Skeletal muscle tissue (tissue), 4 donors: ENCODE results near the gene PAFAH2. TPM values are rescaled to one million over a fixed set of nuclear protein-coding genes. Genes with fewer than 3 reads are reported as not detected.

Source experiments
- H3K27ac ChIP-seq: one replicate; pipeline ENCODE4 v1.7.0; 2013; ENCODE audit warnings: mild to moderate bottlenecking, low read depth, low read length, inconsistent platforms
- H3K27me3 ChIP-seq, 3 donors: one replicate each; pipeline ENCODE4 v1.7.0; 2013; ENCODE audit warnings: low read length in 3 of 3; ENCODE audit not compliant: control insufficient read depth in 3 of 3, insufficient read depth in 3 of 3
- H3K36me3 ChIP-seq, 3 donors: one replicate each; pipeline ENCODE4 v1.7.0; 2013; ENCODE audit warnings: low read length in 3 of 3; ENCODE audit not compliant: control insufficient read depth in 3 of 3, insufficient read depth in 3 of 3
- H3K4me1 ChIP-seq, 3 donors: one replicate each; pipeline ENCODE4 v1.7.0; 2013; ENCODE audit warnings: low read length in 3 of 3, mild to moderate bottlenecking in 3 of 3; ENCODE audit not compliant: control insufficient read depth in 3 of 3, insufficient read depth in 3 of 3
- H3K4me3 ChIP-seq, 3 donors: one replicate each; pipeline ENCODE4 v1.7.0; 2013; ENCODE audit warnings: low read length in 3 of 3
- H3K9ac ChIP-seq, 3 donors: one replicate each; pipeline ENCODE4 v1.7.0; 2013; ENCODE audit warnings: low read length in 3 of 3, mild to moderate bottlenecking in 3 of 3, moderate library complexity in 2 of 3, low read depth in 1 of 3
- H3K9me3 ChIP-seq, 3 donors: one replicate each; pipeline ENCODE4 v1.7.0; 2013; ENCODE audit warnings: low read length in 3 of 3; ENCODE audit not compliant: control insufficient read depth in 3 of 3
- total RNA-seq: library from RNA; depleted of rRNA; stranded (reverse); fragments of >200 nt; gene quantifications from one replicate; pipeline ENCODE4 v1.2.3, GENCODE V29; 2014
- donor health status: Osteomylitis.

The PAFAH2 gene
- total RNA-seq, 1 donor from 2014 or later = 33.9 TPM

- H3K36me3 ChIP-seq = no peaks in the 10 kb centered on the region
- H3K27me3 ChIP-seq = no peaks in the 10 kb centered on the region
- no peak overlapping the region for H3K4me3 ChIP-seq
- peak overlapping the region in 1 of 3 donors; percentile 43 for H3K9ac ChIP-seq
- H3K27ac ChIP-seq = no peak overlapping the region
- no peaks in the 10 kb centered on the region for H3K9me3 ChIP-seq
- peaks cover 22 to 37% (median 29%) of the 10 kb centered on the region in 3 donors for H3K4me1 ChIP-seq
Observed at GRCh38 chr1:26015358-26015757, 17.5 kb upstream of the PAFAH2 start.

DNA sequence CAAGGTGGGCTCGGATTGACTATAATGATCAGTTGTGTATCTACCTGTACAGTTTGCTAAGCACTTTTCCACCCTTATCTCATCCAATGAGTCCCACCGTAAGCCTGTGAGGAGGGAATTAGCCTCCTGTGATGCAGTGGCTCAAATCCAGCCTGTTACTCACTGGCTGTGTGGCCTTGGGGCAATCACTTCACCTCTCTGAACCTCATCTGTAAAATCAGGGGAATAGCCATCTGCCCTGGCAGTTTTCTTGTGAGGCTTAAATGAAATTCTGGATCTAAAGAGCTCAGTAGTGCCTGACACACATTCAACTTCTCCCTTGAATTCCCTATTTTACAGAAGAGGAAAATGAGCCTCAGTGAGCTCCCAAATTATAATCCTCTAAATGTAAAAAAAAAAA is 16.3 kb upstream of the PAFAH2 start:
- H3K9ac ChIP-seq = no peak overlapping the region
- no peaks in the 10 kb centered on the region for H3K36me3 ChIP-seq
- no peaks in the 10 kb centered on the region for H3K27me3 ChIP-seq
- H3K4me3 ChIP-seq = no peak overlapping the region
- no peak overlapping the region for H3K27ac ChIP-seq
- H3K9me3 ChIP-seq = no peaks in the 10 kb centered on the region
- H3K4me1 ChIP-seq = peaks cover 14 to 27% (median 22%) of the 10 kb centered on the region in 3 donors

DNA sequence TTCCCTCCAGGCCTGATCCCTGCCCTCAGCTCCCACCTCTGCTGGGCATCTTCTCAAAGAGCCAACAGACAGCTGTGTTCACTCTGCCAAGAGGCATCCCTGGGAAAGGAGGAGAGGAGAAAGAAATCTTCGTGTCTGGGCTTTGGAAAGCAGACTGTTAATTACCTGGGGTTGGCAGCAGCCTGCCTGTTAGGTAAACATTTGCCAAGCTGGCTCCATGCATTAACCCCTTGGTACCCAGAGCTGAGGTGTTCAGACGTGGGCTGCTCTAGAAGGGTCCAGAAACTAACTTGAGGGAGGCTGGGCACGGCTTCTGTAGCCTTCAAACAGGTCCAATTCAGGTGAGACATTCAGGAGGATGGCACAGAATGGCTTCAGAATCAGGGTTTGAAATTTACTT is 15.0 kb upstream of the PAFAH2 start:
- Histone ChIP-seq H3K9me3 (no peaks in the 10 kb centered on the region), H3K27me3 (no peaks in the 10 kb centered on the region), H3K27ac (no peak overlapping the region), H3K4me3 (no peak overlapping the region), H3K9ac (no peak overlapping the region), H3K4me1 (peaks cover 14 to 17% (median 15%) of the 10 kb centered on the region in 3 donors), H3K36me3 (no peaks in the 10 kb centered on the region)

GRCh38 chr1:26010825-26011224 is 13.0 kb upstream of the PAFAH2 start:
- Histone ChIP-seq H3K4me1 (peaks cover 0 to under 1% (median 0%) of the 10 kb centered on the region in 3 donors), H3K9me3 (no peaks in the 10 kb centered on the region), H3K36me3 (no peaks in the 10 kb centered on the region), H3K27me3 (no peaks in the 10 kb centered on the region), H3K27ac (no peak overlapping the region), H3K9ac (no peak overlapping the region), H3K4me3 (no peak overlapping the region)

GRCh38 chr1:26009796-26010447 is 12.1 kb upstream of the PAFAH2 start:
- H3K9me3 ChIP-seq = no peaks in the 10 kb centered on the region
- peaks cover 0 to 3% (median 0%) of the 10 kb centered on the region in 3 donors for H3K4me1 ChIP-seq
- H3K4me3 ChIP-seq = no peak overlapping the region
- H3K9ac ChIP-seq = no peak overlapping the region
- H3K36me3 ChIP-seq = peaks cover 0 to 2% (median 0%) of the 10 kb centered on the region in 3 donors
- H3K27ac ChIP-seq = no peak overlapping the region
- no peaks in the 10 kb centered on the region for H3K27me3 ChIP-seq

DNA sequence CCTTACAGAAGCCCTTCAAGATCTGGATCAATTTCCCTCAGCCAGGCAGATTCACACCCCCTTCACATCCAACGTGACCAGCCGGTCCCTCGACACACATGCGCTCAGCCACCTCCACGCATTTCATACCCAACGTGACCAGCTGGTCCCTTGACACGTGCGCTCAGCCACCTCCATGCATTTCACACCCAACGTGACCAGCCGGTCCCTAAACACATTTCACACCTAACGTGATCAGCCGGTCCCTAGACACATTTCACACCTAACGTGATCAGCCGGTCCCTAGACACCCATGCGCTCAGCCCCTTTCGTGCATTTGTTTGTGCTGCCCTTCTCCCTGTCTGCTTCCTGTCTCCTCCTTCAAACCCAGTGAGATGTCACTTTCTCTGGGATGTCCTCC is 8.8 kb upstream of the PAFAH2 start:
- H3K27me3 ChIP-seq = no peaks in the 10 kb centered on the region
- H3K27ac ChIP-seq = no peak overlapping the region
- H3K4me3 ChIP-seq = no peak overlapping the region
- H3K4me1 ChIP-seq = peaks cover 0 to 3% (median 0%) of the 10 kb centered on the region in 3 donors
- no peak overlapping the region for H3K9ac ChIP-seq
- peaks cover 0 to 3% (median 0%) of the 10 kb centered on the region in 3 donors for H3K36me3 ChIP-seq
- H3K9me3 ChIP-seq = no peaks in the 10 kb centered on the region

GRCh38 chr1:26005434-26006105 is 7.7 kb upstream of the PAFAH2 start:
- no peaks in the 10 kb centered on the region for H3K9me3 ChIP-seq
- H3K27ac ChIP-seq = no peak overlapping the region
- H3K9ac ChIP-seq = no peak overlapping the region
- peaks cover 0 to 3% (median 0%) of the 10 kb centered on the region in 3 donors for H3K4me1 ChIP-seq
- H3K27me3 ChIP-seq = no peaks in the 10 kb centered on the region
- peaks cover 0 to 3% (median 0%) of the 10 kb centered on the region in 3 donors for H3K36me3 ChIP-seq
- no peak overlapping the region for H3K4me3 ChIP-seq

DNA sequence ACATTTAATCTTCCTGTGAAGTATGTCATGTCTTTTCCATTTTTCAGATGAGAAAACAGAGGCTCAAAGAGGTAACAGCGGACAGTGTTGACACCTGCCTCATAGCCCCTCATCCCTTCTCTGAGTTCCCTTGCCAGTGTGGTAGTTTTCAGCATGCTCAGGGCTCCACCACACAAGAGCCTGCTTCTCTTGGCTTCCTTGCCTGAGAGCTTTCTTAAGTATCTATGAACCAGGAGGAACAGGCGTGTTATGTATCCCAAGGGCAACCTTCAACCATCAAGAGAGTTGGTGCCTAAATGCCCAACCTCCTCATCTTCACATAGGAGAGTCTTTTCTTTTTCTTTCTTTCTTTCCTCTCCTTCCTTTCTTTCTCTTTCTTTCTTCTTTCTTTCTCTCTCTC is 5.9 kb upstream of the PAFAH2 start:
- no peaks in the 10 kb centered on the region for H3K27me3 ChIP-seq
- no peak overlapping the region for H3K9ac ChIP-seq
- H3K27ac ChIP-seq = no peak overlapping the region
- H3K4me1 ChIP-seq = peaks cover 2 to 8% (median 5%) of the 10 kb centered on the region in 3 donors
- H3K36me3 ChIP-seq = peaks cover 0 to 3% (median 0%) of the 10 kb centered on the region in 3 donors
- no peak overlapping the region for H3K4me3 ChIP-seq
- H3K9me3 ChIP-seq = no peaks in the 10 kb centered on the region

- Histone ChIP-seq H3K9ac (no peak overlapping the region), H3K27me3 (no peaks in the 10 kb centered on the region), H3K36me3 (peaks cover 0 to 3% (median 0%) of the 10 kb centered on the region in 3 donors), H3K4me1 (peaks cover 7 to 12% (median 10%) of the 10 kb centered on the region in 3 donors), H3K9me3 (no peaks in the 10 kb centered on the region), H3K27ac (no peak overlapping the region), H3K4me3 (no peak overlapping the region)
Observed at GRCh38 chr1:26003262-26003661, 5.4 kb upstream of the PAFAH2 start.

- H3K9ac ChIP-seq = peak overlapping the region; percentile 60 to 76 (median 66)
- H3K27me3 ChIP-seq = no peaks in the 10 kb centered on the region
- no peak overlapping the region for H3K4me3 ChIP-seq
- H3K27ac ChIP-seq = peak overlapping the region; percentile 65
- peaks cover 17 to 23% (median 19%) of the 10 kb centered on the region in 3 donors for H3K4me1 ChIP-seq
- no peaks in the 10 kb centered on the region for H3K9me3 ChIP-seq
- no peaks in the 10 kb centered on the region for H3K36me3 ChIP-seq
Observed at GRCh38 chr1:25999041-25999800, 1.4 kb upstream of the PAFAH2 start.
